Activated CD4-positive, CD25-positive, alpha-beta regulatory T cell treated with anti-CD3 and anti-CD28 coated beads, Interleukin-2, amount 50 U/mL, for 72 hours (primary cell): ENCODE data around the gene TLR9.
"Not testable (repeated sequence)": the region's sequence is repeated elsewhere in the genome, so short reads cannot be mapped to it uniquely, and the experiment has no call there.

Source experiments
- DNase-seq: peaks from one replicate; pipeline ENCODE4 v3.0.0; 2021

The TLR9 gene, protein sequence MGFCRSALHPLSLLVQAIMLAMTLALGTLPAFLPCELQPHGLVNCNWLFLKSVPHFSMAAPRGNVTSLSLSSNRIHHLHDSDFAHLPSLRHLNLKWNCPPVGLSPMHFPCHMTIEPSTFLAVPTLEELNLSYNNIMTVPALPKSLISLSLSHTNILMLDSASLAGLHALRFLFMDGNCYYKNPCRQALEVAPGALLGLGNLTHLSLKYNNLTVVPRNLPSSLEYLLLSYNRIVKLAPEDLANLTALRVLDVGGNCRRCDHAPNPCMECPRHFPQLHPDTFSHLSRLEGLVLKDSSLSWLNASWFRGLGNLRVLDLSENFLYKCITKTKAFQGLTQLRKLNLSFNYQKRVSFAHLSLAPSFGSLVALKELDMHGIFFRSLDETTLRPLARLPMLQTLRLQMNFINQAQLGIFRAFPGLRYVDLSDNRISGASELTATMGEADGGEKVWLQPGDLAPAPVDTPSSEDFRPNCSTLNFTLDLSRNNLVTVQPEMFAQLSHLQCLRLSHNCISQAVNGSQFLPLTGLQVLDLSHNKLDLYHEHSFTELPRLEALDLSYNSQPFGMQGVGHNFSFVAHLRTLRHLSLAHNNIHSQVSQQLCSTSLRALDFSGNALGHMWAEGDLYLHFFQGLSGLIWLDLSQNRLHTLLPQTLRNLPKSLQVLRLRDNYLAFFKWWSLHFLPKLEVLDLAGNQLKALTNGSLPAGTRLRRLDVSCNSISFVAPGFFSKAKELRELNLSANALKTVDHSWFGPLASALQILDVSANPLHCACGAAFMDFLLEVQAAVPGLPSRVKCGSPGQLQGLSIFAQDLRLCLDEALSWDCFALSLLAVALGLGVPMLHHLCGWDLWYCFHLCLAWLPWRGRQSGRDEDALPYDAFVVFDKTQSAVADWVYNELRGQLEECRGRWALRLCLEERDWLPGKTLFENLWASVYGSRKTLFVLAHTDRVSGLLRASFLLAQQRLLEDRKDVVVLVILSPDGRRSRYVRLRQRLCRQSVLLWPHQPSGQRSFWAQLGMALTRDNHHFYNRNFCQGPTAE

DNA sequence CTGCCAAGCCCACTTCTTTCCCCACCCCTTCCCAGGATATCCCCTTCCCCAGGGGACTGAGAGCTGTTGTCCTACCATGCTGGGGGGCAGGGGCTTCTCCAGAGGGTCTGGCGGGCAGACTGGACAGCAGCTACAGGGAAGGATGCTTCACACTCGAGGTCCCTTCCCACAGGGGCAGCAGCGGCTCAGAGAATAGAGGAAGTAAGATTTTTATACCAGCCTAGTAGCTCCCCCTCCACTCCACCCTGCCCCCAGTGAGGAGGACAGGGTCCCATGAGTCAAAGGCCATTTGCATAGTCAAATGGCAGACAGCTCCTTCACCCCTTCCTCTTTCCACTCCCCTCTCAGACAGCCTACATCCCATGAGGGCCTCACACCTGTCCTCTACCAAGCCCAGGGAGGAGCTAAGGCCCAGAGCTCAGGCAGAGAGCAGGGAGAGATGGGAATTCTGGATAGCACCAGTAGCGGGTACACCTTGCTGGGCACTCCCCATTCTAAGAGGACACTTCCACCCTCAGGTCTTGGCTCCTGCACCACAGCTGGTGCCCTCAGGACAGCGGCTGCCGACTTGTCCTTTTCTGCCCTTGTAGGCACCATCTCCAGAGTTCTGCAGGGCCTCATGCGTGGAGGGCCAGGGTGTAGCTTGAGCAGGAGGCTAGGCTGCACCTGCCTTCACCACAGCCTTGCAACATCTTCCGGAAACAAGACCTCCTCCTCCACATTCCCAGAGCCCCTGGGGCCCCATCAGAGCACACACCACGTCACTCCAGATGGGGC lies at the start of gene TLR9:
Gene TLR9, minus strand, starts transcription at position 194 of the 777 bp plus-strand sequence. Its CDS starts 116 bp downstream, at position 78.
- no peak for DNase-seq

DNA sequence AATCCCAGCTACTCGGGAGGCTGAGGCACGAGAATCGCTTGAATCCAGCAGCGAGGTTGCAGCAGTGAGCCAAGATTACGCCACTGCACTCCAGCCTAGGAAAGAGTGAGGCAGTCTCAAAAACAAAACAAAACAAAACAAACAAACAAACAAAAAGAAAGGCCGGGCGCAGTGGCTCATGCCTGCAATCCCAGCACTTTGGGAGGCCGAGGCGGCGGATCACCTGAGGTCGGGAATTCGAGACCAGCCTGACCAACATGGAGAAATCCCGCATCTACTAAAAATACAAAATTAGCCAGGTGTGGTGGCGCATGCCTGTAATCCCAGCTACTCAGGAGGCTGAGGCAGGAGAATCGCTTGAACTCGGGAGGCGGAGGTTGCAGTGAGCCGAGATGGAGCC lies 49.3 kb upstream of the TLR9 start:
- DNase-seq = not testable (repeated sequence)

GRCh38 chr3:52272831-52273230 lies 47.4 kb upstream of the TLR9 start:
- DNase-seq = no peak

DNA sequence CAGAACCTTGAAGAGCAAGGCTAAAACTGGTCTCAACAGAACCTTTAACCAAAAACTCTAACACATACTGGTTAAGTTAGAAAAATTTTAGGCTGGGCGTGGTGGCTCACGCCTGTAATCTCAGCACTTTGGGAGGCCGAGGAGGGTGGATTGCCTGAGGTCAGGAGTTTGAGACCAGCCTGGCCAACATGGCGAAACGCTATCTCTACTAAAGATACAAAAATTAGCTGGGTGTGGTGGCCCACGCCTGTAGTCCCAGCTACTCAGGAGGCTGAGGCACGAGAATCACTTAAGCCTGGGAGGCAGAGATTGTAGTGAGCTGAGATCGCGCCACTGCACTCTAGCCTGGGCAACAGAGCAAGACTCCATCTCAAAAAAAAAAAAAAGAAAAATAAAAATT lies 46.7 kb upstream of the TLR9 start:
- not testable (repeated sequence) for DNase-seq

DNA sequence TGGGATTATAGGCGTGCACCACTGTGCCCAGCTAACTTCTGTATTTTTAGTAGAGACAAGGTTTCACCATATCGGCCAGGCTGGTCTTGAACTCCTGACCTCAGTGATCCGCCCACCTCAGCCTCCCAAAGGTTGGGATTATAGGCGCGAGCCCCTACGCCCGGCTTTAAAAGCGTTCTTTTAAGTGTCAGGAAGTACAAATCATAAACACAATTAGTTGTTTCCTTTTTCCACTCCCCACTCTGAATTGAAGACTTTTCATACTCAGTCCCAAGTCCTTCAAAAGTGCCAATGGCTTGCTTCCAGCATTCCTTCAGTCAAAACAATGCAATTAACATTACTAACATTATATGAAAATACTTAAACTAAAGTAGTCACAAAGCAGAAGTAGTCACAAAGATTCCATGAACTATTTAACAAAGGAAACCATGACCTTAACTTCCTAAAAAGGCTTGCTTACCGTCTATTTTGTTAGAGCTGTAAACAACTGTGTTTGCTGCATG lies 44.9 kb upstream of the TLR9 start:
- DNase-seq = no peak

- no peak for DNase-seq
Measured at GRCh38 chr3:52269776-52270175, 44.3 kb upstream of the TLR9 start.

DNA sequence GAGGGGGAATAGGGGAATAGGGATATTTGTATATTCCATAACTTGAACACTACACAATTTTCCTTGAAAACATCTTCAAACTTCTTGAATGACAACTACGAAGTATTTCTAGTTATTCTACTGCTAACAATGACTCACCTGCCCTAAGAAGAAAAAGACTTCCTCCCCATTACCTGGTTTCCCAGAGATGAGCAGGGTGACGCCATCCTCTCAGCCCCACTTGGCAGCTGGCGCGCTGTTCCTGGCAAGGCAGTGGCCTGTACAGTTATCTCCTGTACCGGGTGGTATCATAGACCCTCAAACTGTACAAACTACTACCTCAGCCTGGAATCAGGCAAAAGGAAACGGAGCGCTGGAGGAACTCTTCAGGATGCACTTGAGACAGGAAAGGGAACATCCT lies 42.6 kb upstream of the TLR9 start:
- DNase-seq = no peak

DNA sequence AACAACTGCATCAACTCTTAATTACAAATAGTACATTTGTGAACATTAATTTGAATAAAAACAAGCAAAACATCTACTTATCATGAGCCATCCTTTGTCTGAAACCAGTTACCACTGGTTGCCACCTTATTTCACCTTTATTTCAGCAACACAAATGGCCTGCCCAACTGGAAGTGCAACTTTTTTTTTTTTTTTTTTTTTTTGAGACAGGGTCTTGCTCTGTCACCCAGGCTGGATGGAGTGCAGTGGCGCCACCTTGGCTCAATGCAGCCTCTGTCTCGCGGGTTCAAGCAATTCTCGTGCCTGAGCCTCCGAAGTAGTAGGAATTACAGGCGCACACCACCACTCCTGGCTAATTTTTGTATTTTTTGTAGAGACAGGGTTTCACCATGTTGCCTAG lies 39.9 kb upstream of the TLR9 start:
- DNase-seq = no peak

DNA sequence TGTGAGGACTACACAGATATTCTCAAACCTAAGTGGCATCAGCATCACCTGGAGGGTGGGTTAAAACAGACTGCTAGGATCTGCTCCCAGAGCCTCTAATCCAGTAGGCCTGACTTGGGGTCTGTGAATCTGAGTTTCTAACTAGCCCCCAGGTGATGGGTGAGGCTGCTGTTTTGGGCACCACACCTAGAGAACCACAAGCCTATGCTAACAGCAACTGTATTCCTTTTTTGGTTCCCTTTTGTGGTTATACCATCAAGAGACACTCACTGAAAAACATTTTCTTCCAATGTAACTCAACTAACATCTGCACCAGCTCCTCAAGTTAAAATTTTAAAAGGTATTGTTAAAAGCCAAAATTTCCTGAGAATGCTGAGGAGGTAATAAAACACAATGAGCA lies 37.0 kb upstream of the TLR9 start:
- DNase-seq = no peak

DNA sequence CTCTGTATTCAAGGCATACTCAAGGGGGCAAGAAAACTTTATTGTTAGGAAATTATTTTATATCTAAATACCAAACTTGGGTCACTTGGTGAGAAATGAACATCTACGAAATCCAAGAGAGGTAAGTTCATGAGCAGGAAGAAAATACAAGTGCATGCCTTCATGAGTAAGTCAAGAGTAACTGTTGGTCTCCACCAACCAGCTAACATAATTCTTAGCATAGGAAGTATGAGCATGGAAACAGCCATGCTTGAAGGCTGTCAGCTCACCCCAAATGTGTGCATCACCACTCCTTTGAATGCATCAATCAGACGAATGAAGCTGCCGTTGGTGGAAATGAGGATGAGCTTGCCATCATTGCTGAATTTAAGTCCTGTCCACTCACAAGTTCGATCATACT lies 34.0 kb upstream of the TLR9 start:
- DNase-seq = no peak

DNA sequence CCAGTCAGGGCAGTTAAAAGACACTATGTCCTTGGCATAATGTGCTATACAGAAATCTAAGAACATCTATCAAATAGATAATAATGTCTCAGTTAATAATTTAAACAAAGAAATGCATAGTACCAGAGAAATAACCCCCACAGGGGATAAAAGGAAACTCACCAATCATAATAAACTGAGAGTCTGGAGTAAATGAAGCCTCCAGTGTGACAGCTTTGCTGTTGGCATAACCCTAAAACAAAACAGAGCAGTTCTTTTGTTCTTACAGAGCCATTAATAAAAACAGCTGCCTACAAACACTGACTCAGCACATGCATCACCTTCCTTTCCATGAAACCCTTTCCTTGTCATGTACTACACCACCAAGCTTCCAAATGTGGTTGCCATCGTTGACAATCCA lies 33.6 kb upstream of the TLR9 start:
- DNase-seq = no peak

GRCh38 chr3:52257911-52258310 lies 32.5 kb upstream of the TLR9 start:
- no peak for DNase-seq

GRCh38 chr3:52256622-52257021 lies 31.2 kb upstream of the TLR9 start:
- DNase-seq = peak; percentile 26

GRCh38 chr3:52256159-52256558 lies 30.7 kb upstream of the TLR9 start:
- no peak for DNase-seq

DNA sequence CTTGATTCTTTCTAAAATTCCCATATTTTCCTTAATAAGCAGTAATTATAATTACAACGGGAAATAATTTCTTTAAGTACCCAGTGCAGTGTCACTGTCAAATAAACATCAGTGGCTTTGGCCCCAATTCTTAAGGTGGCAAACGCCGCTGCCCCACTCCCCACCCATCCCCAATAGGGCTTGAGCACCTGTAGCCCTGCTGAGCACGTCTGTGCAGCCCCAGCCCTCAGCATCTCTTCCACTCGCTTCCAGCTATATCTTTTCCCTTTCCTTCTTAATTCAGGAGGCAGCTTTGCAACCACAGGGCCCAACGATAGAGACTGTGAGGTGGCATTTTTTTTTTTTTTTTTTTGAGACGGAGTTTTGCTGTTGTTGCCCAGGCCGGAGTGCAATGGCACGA lies 29.2 kb upstream of the TLR9 start:
- DNase-seq = peak; percentile 24

DNA sequence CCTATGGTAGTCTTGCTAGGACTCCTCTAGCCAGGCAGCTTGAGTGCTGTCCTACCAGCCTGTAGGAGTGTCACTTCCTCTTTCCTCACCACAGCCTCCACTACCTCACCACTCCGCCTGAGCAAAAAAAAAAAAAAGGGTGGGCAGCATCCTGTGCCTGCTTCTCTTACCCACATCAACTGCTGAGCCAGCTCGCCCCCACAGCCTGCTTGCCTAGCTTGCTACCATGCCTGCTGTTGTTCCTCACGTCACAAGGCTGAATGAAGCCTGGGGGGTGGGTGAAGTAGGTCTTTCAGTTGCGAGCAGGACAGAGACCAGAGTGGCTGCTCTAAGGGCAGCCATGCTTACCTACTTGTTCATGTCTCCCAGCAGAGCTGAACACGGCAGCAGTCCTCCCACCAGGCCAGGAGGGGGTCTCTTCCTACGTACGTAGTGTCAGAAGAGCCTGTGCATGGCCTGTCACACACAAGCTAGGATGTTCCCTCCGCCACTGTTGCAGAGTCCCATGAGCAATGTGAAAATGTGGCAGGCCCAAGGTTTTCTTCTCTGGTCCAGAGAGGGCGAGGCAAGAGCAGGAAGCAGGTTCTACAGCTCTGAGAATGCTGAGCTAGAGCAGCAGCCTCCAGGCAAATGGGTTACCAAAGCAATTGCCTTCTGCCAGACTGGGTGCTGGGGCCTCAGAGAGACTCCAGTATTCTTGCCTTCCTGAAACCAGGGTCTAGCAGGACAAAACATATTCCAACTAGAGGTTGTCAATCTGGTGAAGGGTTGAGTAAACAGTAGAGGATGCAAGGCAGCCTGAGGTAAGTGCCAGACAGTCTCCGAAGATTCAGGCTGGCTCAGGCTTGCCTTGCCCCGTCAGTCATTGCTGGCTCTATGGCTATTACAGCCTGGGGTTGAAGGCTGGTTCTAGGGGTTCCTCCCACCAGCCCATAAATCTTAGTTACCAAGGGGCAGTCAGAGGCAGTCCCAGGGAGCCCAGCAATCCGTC lies 28.2 kb upstream of the TLR9 start:
- peak; percentile 60 for DNase-seq

DNA sequence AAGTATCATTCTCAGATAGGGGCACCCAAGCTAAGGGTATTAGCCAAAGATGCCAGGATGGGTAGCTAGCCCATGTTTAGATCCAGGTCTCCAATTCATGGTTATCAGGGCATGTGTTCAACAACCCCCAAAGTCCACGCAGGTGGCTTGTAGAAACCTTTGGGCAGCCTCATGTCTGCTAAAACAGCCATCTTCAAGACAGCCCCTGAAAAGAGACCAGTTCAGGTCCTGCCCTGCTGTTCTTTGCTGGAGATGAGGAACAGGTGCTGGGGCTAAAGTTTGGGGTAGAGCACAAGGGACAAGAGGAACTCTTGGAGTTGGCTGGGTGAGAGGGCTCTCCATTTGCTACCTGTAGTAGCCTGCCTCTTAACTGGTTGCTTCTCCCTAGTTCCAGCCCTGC lies 24.7 kb upstream of the TLR9 start:
- no peak for DNase-seq

DNA sequence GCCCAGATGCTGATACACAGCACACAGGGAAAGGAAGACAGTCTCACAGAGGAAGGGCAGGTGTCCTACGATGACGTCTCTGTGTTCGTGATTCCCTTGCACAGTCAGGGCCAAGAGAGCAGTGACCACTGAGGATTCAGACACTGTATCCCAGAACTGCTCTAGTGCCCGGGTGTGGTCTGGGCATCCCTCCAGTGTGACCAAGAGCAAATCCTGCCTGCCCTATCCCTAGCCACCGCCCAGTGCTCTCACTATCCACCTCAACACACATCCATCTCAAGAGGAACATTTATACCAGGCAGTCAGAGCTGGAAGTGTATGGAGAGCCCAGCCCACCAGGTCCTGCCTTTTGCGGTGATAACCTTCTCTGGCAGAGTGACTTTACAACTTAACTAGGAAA lies 24.2 kb upstream of the TLR9 start:
- peak; percentile 21 for DNase-seq

DNA sequence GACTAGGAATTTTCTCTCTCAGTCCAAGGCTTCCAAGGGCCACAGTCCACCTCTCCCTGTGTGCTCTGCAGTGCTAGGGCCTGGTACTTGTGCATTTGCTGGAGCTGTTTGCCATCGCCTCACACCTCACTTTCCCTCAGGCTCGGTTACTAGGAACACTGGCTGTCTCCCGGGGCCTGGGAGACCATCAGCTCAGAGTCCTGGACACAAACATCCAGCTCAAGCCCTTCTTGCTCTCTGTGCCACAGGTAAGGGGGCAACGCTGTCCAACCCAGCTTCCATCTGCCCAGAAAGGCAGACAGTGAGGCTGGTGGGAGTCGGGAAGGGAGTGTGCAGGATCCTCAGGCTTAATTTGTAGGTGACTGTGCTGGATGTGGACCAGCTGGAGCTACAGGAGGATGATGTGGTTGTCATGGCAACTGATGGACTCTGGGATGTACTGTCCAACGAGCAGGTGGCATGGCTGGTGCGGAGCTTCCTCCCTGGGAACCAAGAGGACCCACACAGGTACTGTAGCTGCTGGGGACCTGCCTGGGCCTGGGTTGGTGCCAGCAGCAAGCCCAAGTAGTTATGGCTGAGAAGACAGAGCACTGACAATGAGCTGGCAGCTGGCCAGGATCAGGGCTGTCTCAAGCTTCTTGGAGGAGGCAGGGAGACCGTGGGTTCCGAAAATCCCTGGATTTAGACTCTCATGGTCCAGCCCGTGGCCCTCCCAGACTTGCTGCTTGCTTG lies 23.5 kb upstream of the TLR9 start:
- peak; percentile 29 for DNase-seq

DNA sequence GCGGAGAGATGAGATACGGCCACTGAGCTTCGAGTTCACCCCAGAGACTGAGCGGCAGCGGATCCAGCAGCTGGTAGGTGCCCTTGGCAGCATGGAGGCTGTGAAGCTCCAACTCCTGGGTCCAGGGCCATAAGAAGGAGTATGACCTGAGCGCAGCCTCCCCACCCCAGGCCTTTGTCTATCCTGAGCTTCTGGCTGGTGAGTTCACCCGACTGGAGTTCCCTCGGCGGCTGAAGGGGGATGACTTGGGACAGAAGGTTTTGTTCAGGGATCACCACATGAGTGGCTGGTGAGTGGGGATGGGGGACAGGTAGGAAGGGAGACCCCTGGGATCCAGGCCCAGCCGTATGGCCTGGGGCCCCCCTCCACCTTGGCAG lies 22.7 kb upstream of the TLR9 start:
- peak; percentile 27 for DNase-seq
